Measurements from ENCODE around the gene KNCN. TPM values are rescaled to one million over a fixed set of nuclear protein-coding genes. Genes with fewer than 3 reads are reported as not detected.

Gene KNCN
- total RNA-seq, 1 donor from 2014 or later, result not detected

- no peaks in the 10 kb centered on the region for H3K79me2 ChIP-seq (ENCODE audit: insufficient read depth, low read length)
- H3K4me3 Mint-ChIP-seq (ENCODE audit: unreplicated experiment), result no peak overlapping the region
- H2AFZ ChIP-seq (ENCODE audit: low read depth, low read length), result no peak overlapping the region
- FAIRE-seq (no peak), DNase-seq (ENCODE audit: low read depth) (no peak)
- H3K27me3 Mint-ChIP-seq (ENCODE audit: low read depth, unreplicated experiment), result peaks cover 36% of the 10 kb centered on the region
- H3K4me3 ChIP-seq (ENCODE audit: insufficient read depth, low read depth, low read length), result no peak overlapping the region
- TF ChIP-seq CTCF (IDR thresholded peaks at IDR 0.05; ENCODE audit: insufficient read depth, low read depth, low read length), result no peak
- TF ChIP-seq EZH2 (IDR thresholded peaks at IDR 0.05; ENCODE audit: insufficient read depth, low read length), result no peak
- H3K4me1 ChIP-seq (ENCODE audit: insufficient read depth, low read length), result no peaks in the 10 kb centered on the region
- H3K36me3 Mint-ChIP-seq (ENCODE audit: low read depth, unreplicated experiment), result no peaks in the 10 kb centered on the region
- no peaks in the 10 kb centered on the region for H3K36me3 ChIP-seq (ENCODE audit: insufficient read depth, low read length)
- H4K20me1 ChIP-seq (ENCODE audit: insufficient read depth, low read length), result no peaks in the 10 kb centered on the region
- H3K27me3 ChIP-seq (ENCODE audit: insufficient read depth, low read length), result peaks cover 25% of the 10 kb centered on the region
- H3K4me1 Mint-ChIP-seq (ENCODE audit: low read depth, unreplicated experiment), result peaks cover 2% of the 10 kb centered on the region
- no peak overlapping the region for H3K27ac Mint-ChIP-seq (ENCODE audit: unreplicated experiment)
- no peak overlapping the region for H3K27ac ChIP-seq (ENCODE audit: low read depth, low read length)
- no peak overlapping the region for H3K4me2 ChIP-seq (ENCODE audit: low read length)
- H3K9me3 ChIP-seq (ENCODE audit: insufficient read depth, low read depth, low read length), result no peaks in the 10 kb centered on the region
- no peak overlapping the region for H3K9ac ChIP-seq (ENCODE audit: low read length)
- peaks cover 2% of the 10 kb centered on the region for H3K9me3 Mint-ChIP-seq (ENCODE audit: unreplicated experiment)
Observed at GRCh38 chr1:46503421-46503820, 48.0 kb downstream of the KNCN start.

- Histone ChIP-seq H3K27me3 (ENCODE audit: insufficient read depth, low read length) (peaks cover 35% of the 10 kb centered on the region), H3K4me2 (ENCODE audit: low read length) (no peak overlapping the region), H3K27ac (ENCODE audit: low read depth, low read length) (no peak overlapping the region), H3K9ac (ENCODE audit: low read length) (no peak overlapping the region), H3K4me1 (ENCODE audit: insufficient read depth, low read length) (no peaks in the 10 kb centered on the region), H3K4me3 (ENCODE audit: insufficient read depth, low read depth, low read length) (no peak overlapping the region), H3K9me3 (ENCODE audit: insufficient read depth, low read depth, low read length) (no peaks in the 10 kb centered on the region), H3K36me3 (ENCODE audit: insufficient read depth, low read length) (no peaks in the 10 kb centered on the region), H2AFZ (ENCODE audit: low read depth, low read length) (no peak overlapping the region), H3K79me2 (ENCODE audit: insufficient read depth, low read length) (no peaks in the 10 kb centered on the region), H4K20me1 (ENCODE audit: insufficient read depth, low read length) (no peaks in the 10 kb centered on the region)
- H3K4me3 Mint-ChIP-seq (ENCODE audit: unreplicated experiment), result no peak overlapping the region
- no peak overlapping the region for H3K27ac Mint-ChIP-seq (ENCODE audit: unreplicated experiment)
- no peak for DNase-seq (ENCODE audit: low read depth)
- H3K9me3 Mint-ChIP-seq (ENCODE audit: unreplicated experiment), result peaks cover 2% of the 10 kb centered on the region
- no peak for FAIRE-seq
- no peaks in the 10 kb centered on the region for H3K4me1 Mint-ChIP-seq (ENCODE audit: low read depth, unreplicated experiment)
- no peak for TF ChIP-seq CTCF (IDR thresholded peaks at IDR 0.05; ENCODE audit: insufficient read depth, low read depth, low read length)
- no peak for TF ChIP-seq EZH2 (IDR thresholded peaks at IDR 0.05; ENCODE audit: insufficient read depth, low read length)
- H3K27me3 Mint-ChIP-seq (ENCODE audit: low read depth, unreplicated experiment), result peaks cover 50% of the 10 kb centered on the region
- no peaks in the 10 kb centered on the region for H3K36me3 Mint-ChIP-seq (ENCODE audit: low read depth, unreplicated experiment)
Observed at GRCh38 chr1:46501528-46501927, 49.9 kb downstream of the KNCN start.

GRCh38 chr1:46497665-46498064 is 53.8 kb downstream of the KNCN start:
- Histone ChIP-seq H2AFZ (ENCODE audit: low read depth, low read length) (no peak overlapping the region), H3K4me1 (ENCODE audit: insufficient read depth, low read length) (no peaks in the 10 kb centered on the region), H3K79me2 (ENCODE audit: insufficient read depth, low read length) (no peaks in the 10 kb centered on the region), H3K9ac (ENCODE audit: low read length) (no peak overlapping the region), H4K20me1 (ENCODE audit: insufficient read depth, low read length) (peaks cover under 1% of the 10 kb centered on the region), H3K27ac (ENCODE audit: low read depth, low read length) (no peak overlapping the region), H3K36me3 (ENCODE audit: insufficient read depth, low read length) (no peaks in the 10 kb centered on the region), H3K9me3 (ENCODE audit: insufficient read depth, low read depth, low read length) (no peaks in the 10 kb centered on the region), H3K4me2 (ENCODE audit: low read length) (no peak overlapping the region), H3K4me3 (ENCODE audit: insufficient read depth, low read depth, low read length) (no peak overlapping the region), H3K27me3 (ENCODE audit: insufficient read depth, low read length) (peaks cover 68% of the 10 kb centered on the region)
- FAIRE-seq (no peak), DNase-seq (ENCODE audit: low read depth) (no peak)
- H3K4me1 Mint-ChIP-seq (ENCODE audit: low read depth, unreplicated experiment), result no peaks in the 10 kb centered on the region
- H3K9me3 Mint-ChIP-seq (ENCODE audit: unreplicated experiment), result peaks cover 4% of the 10 kb centered on the region
- TF ChIP-seq CTCF (IDR thresholded peaks at IDR 0.05; ENCODE audit: insufficient read depth, low read depth, low read length) (no peak), EZH2 (IDR thresholded peaks at IDR 0.05; ENCODE audit: insufficient read depth, low read length) (no peak)
- no peak overlapping the region for H3K27ac Mint-ChIP-seq (ENCODE audit: unreplicated experiment)
- H3K27me3 Mint-ChIP-seq (ENCODE audit: low read depth, unreplicated experiment), result peaks cover 76% of the 10 kb centered on the region
- H3K36me3 Mint-ChIP-seq (ENCODE audit: low read depth, unreplicated experiment), result no peaks in the 10 kb centered on the region
- H3K4me3 Mint-ChIP-seq (ENCODE audit: unreplicated experiment), result no peak overlapping the region

All from astrocyte (in vitro differentiated cells and primary cell).